Neutrophil (primary cell): ENCODE measurements around the gene IGSF9.
"Not testable (repeated sequence)": the region's sequence is repeated elsewhere in the genome, so short reads cannot be mapped to it uniquely, and the experiment has no call there.

Experiments
- H3K27ac ChIP-seq: fragments of 200-600 bp; sonication (generic); 2 replicates; pipeline ENCODE4 v1.5.1; 2016; ENCODE audit warnings: mild to moderate bottlenecking, moderate library complexity
- H3K27me3 ChIP-seq: fragments of 200-600 bp; sonication (generic); 2 replicates; pipeline ENCODE4 v1.6.0; 2016; ENCODE audit warnings: mild to moderate bottlenecking
- H3K36me3 ChIP-seq: fragments of 200-600 bp; sonication (generic); 2 replicates; pipeline ENCODE4 v1.5.1; 2017
- H3K4me1 ChIP-seq, 2 experiments: fragments of 200-600 bp in 1 of 2; sonication (generic) in 1 of 2; 1 replicate in 1 of 2; 2 replicates in 1 of 2; pipeline versions ENCODE4 v1.5.1 to v1.6.1; 2013 to 2016; ENCODE audit warnings: low read depth in 1 of 2, low read length in 1 of 2, mild to moderate bottlenecking in 1 of 2, moderate library complexity in 1 of 2; ENCODE audit not compliant: control insufficient read depth in 1 of 2, insufficient read depth in 1 of 2
- H3K4me3 ChIP-seq, 2 experiments: fragments of 200-600 bp in 1 of 2; sonication (generic) in 1 of 2; 1 replicate in 1 of 2; 2 replicates in 1 of 2; pipeline ENCODE4 v1.5.1; 2013 to 2016; ENCODE audit warnings: low read depth in 1 of 2, low read length in 1 of 2, mild to moderate bottlenecking in 1 of 2, moderate library complexity in 1 of 2
- H3K9me3 ChIP-seq: fragments of 200-600 bp; sonication (generic); 2 replicates; pipeline ENCODE4 v1.5.1; 2016
- CTCF ChIP-seq: fragments of 200-600 bp; sonication (generic); IDR thresholded peaks from 2 replicates; pipeline ENCODE4 v1.5.1; 2016; ENCODE audit warnings: antibody characterized with exemption

IGSF9 gene

GRCh38 chr1:159900086-159900680 is 45.2 kb downstream of the IGSF9 start, which contains the start of gene CFAP45:
Gene CFAP45 (minus strand): TSS chr1:159900165. CDS start chr1:159900098, 67 bp downstream.
- peak within 1 kb of the TSS; percentile 93 for H3K27ac ChIP-seq
- no peaks in the 10 kb centered on the region for H3K27me3 ChIP-seq
- peak; percentile 28 for TF ChIP-seq CTCF
- no peaks in the 10 kb centered on the region for H3K9me3 ChIP-seq
- H3K36me3 ChIP-seq: no peaks in the 10 kb centered on the region
- peaks cover 78 to 81% of the 10 kb centered on the region in 2 experiments for H3K4me1 ChIP-seq
- peak within 1 kb of the TSS; percentile 33 to 36 for H3K4me3 ChIP-seq

GRCh38 chr1:159899634-159900033 is 45.8 kb downstream of the IGSF9 start:
- H3K36me3 ChIP-seq, H3K9me3 ChIP-seq, H3K27me3 ChIP-seq: not testable (repeated sequence)
- Histone ChIP-seq H3K27ac (peak overlapping the region; percentile 83), H3K4me3 (peak overlapping the region; percentile 33 to 36), H3K4me1 (peaks cover 81 to 84% of the 10 kb centered on the region in 2 experiments)

GRCh38 chr1:159898527-159898926 is 46.9 kb downstream of the IGSF9 start:
- peak overlapping the region; percentile 93 for H3K27ac ChIP-seq
- H3K9me3 ChIP-seq: no peaks in the 10 kb centered on the region
- H3K4me3 ChIP-seq: no peak overlapping the region
- no peaks in the 10 kb centered on the region for H3K27me3 ChIP-seq
- peaks cover 80 to 83% of the 10 kb centered on the region in 2 experiments for H3K4me1 ChIP-seq
- H3K36me3 ChIP-seq: no peaks in the 10 kb centered on the region
- TF ChIP-seq CTCF: no peak

DNA sequence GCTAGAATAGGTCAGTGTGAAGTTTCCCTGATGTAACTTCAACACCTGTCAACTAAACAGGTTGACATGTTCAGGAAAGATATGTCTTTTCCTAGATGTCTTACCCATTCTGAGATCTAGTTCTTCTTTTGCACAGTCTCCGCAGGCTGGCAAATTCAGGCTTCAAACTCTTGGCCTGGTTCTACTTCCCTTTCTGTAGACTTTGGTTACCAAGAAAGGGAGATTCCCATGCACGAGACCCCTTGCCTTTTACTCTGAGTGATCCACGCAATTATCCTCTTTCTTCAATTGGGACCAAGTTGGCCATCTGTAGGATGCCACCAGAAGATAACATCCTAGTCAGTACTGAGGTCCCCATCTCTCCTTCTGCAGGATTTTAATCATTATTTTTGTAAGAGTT is 47.5 kb downstream of the IGSF9 start:
- Histone ChIP-seq H3K4me3 (no peak overlapping the region), H3K27ac (peak overlapping the region; percentile 93), H3K36me3 (no peaks in the 10 kb centered on the region), H3K4me1 (peaks cover 76 to 77% of the 10 kb centered on the region in 2 experiments), H3K27me3 (no peaks in the 10 kb centered on the region), H3K9me3 (no peaks in the 10 kb centered on the region)
- no peak for TF ChIP-seq CTCF

DNA sequence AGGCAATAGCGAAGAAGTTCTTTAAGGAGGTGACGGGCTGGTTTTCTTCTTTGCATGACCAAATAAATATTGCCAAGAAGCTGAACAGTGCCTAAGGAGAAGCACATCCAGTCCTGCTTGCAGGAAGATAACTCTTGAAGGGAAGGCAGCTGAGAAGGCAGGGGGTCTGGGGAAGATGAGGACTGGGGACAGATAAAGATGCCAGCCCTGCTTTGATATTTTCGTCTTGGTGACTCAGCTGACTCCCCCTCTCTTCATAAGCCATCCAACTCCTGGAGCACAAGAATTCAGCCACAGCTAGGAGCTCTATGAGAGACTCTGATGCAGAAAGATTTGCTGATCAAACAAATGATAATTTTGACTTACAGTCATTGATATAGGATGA is 48.9 kb downstream of the IGSF9 start:
- peak overlapping the region; percentile 21 to 41 for H3K4me3 ChIP-seq
- H3K36me3 ChIP-seq: no peaks in the 10 kb centered on the region
- H3K4me1 ChIP-seq: peaks cover 65 to 69% of the 10 kb centered on the region in 2 experiments
- H3K27ac ChIP-seq: peak overlapping the region; percentile 93
- TF ChIP-seq CTCF: no peak
- no peaks in the 10 kb centered on the region for H3K27me3 ChIP-seq
- no peaks in the 10 kb centered on the region for H3K9me3 ChIP-seq

GRCh38 chr1:159895836-159896545 is 49.4 kb downstream of the IGSF9 start:
- Histone ChIP-seq H3K27me3 (no peaks in the 10 kb centered on the region), H3K27ac (peak overlapping the region; percentile 93), H3K36me3 (no peaks in the 10 kb centered on the region), H3K4me3 (peak overlapping the region; percentile 21 to 41), H3K9me3 (no peaks in the 10 kb centered on the region), H3K4me1 (peaks cover 65 to 69% of the 10 kb centered on the region in 2 experiments)
- peak; percentile 47 for TF ChIP-seq CTCF
